Globus pallidus (tissue), 1 donor: ENCODE results near the gene PRPS1L1.

Source experiments
- DNase-seq: peaks from one replicate; pipeline ENCODE4 v3.0.0-alpha.2; 2015; ENCODE audit warnings: low spot score

Gene PRPS1L1

DNA sequence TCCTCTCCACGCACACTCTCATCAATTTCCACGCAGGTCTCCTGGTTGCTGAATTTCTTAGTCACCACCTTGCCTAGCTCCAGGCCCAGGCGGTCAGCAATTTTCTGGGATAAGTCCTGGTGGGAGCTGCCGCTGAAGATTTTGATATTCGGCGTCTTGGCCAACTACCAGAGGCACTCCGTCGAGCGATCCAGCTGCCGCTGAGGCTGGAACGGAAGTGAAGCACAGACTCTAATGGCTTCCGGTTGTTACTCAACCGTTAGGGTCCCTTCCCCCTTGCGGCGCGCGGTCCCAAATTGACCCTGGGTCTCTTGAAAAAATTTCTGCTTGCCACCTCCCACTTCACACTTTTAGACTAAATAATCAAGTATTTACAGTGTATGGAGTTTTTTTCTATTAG, at the start of gene PRPS1L1:
Gene PRPS1L1 (minus strand): TSS at position 219 of the 400 bp plus-strand sequence.
- no peak for DNase-seq

- no peak for DNase-seq
Measured at GRCh38 chr7:18076461-18076860, 48.8 kb upstream of the PRPS1L1 start.

GRCh38 chr7:18068745-18069144, 41.1 kb upstream of the PRPS1L1 start:
- no peak for DNase-seq

DNA sequence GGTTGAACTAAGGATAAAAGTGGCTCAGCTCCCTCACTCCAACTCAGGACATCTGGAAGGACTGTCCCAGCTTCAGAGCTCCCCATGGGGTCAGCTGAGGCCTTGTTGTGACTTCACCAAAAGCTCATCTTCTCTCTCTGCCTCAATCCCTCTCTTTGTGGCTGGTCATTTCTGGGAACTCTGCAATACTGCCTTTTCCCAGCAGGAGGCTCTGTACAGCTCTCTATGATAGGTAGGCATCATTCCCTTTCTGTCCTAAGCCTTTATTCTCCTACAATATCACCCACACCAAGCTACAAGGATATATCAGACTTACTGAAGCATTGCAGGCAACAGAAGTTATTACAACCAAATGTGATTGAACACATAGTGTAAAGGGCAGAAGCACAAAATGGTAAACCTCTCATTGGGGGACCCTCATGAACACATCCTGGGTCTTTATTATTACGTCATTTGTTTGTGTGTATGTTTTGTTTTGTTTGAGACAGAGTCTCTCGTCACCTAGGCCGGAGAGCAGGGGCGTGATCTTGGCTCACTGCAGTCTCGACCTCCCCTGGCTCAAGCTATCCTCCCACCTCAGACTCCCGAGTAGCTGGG, 36.7 kb upstream of the PRPS1L1 start:
- no peak for DNase-seq

- no peak for DNase-seq
Measured at GRCh38 chr7:18063149-18063901, 35.7 kb upstream of the PRPS1L1 start.

DNA sequence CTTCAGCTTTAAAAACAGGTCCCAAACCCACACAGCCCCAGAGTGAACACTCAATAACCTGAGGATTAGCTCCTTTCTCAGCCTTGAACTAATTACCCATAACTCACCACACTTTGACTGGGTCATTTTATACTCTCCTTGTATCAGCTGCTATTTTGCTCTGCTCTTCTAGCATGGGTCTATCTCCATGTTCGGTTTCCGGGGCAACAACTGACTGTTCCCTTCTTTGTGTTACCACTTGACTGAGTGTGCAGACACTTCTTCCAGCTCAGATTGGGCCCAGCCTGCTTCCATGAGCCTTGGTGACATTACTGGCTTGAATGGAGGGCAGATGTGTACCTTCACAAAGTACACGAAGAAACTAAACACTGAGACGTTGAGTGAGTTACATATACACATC, 31.5 kb upstream of the PRPS1L1 start:
- no peak for DNase-seq

DNA sequence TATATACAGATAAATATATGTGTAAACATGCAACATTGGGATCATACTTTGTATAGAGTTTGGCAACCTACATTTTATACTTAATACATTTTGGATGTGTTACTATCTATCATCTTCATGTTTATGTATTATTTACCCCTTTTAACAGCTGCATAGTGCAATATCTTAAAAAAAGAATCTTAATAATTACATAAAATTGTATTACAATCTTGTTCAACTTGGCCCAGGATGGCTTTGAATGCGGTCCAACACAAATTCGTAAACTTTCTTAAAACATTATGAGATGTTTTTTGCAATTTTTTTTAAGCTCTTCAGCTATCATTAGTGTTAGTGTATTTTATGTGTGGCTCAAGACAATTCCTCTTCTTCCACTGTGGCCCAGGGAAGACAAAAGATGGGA, 26.3 kb upstream of the PRPS1L1 start:
- DNase-seq, result no peak

DNA sequence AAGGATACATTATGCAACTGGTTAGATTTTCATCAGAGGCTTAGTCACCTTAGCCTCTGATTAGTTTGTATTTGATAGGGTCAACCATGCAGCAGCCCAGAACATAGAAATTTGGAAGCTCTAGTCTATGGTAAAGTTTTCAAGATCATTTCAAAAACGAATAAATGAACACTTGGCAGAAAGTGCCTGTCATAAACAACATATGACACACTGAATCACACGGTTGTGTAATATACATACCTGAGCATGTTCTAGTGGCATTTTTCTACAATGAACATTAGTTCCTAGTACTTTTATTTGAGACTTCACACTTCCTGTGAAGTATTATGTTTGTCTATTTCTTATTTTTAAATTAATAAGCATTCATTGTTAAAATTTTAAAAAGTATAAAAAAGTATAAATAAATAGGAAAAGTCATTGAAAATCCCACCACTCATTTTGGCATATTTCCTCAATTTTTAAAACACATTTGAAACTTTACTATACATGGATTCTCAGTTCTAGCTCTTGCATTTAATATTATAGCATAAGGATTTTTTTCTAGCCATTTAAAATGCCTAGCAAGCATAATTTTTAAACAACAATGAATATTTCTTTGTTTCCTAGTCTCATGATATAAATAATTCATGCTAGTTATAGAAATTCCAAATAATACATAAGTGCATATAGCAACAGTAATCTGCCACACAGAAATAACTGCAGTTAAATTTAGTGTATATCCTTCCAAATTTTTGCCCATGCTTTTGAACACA, 25.7 kb upstream of the PRPS1L1 start:
- no peak for DNase-seq

DNA sequence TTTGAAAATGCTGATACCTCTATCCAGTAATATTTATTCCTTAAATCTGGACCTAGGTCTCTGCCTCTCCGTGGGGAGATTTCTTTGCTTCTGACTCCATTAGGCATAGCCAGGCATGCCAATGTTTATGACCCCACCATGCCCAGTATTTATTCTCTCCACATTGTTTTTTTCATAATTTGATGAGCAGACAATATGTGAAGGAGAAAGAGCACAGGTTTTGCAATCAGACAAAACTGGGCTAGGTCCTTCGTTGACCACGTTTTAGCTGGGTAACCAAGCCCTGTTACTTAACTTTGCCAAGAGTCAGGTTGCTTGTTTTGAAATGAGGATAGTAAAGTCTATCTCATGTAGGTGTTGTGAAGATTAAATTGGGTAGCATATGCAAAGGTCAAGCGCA, 21.6 kb upstream of the PRPS1L1 start:
- DNase-seq, result no peak

- DNase-seq, result no peak
Measured at GRCh38 chr7:18046601-18047000, 19.0 kb upstream of the PRPS1L1 start.

- DNase-seq, result no peak
Measured at GRCh38 chr7:18045171-18045570, 17.5 kb upstream of the PRPS1L1 start.

- DNase-seq, result no peak
Measured at GRCh38 chr7:18041191-18041590, 13.5 kb upstream of the PRPS1L1 start.

DNA sequence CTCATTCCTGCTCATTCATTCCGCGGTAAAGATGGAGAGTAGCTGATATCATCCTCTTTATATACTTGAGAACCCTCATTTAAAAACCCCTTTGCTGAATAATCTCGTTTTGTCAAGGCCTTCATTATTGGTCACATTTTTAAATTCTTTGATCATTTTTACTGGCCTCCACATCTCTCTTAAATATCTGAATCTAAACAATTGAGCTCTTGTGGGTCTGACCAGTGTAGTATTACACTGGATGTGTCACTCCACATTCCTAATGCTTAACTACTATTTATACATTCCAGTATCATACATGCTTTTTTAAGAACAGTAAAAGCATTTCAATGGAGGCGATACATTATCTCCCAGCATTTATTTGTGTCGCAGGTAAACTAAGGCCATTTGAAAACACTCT, 12.6 kb upstream of the PRPS1L1 start:
- DNase-seq, result no peak

- DNase-seq, result no peak
Measured at GRCh38 chr7:18038382-18038781, 10.7 kb upstream of the PRPS1L1 start.

- DNase-seq, result no peak
Measured at GRCh38 chr7:18037609-18038008, 10.0 kb upstream of the PRPS1L1 start.

DNA sequence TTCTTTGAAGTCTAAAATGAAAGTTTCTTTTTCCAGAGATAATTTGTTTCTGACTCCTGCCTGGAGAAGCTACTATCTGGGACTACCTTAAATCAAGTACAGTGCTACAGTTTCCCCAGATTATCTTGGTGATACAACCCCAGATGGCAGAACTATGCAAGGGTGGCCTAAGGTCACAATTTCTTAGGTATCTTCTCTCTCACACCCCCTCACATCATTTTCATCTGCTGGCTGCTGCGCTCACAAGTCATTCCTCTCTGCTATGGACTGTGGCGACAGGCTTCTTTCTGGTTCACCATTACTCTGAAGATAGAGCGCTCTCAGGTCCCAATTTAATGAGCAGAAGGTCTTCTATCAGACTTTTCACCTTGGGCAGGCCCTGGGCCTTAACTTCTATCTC, 9.1 kb upstream of the PRPS1L1 start:
- no peak for DNase-seq

DNA sequence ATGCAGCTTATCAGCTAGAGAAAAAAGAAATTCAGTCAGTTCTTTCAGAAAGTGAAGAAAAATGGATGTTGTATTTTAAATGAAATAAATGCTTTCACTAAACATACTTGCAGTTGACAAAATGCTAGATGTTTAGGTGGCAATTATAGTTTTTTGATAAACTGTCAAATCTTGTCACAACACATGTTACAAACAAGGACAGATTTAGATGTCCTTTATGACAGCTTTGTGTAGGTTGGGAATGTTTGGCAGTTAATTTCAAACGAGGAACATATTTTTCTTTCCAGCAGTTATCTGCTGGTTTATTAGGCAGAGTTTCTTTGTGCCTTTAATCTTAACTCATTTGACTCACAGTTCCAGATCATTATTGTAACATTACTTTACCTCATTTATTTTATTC, 3.1 kb upstream of the PRPS1L1 start:
- no peak for DNase-seq

DNA sequence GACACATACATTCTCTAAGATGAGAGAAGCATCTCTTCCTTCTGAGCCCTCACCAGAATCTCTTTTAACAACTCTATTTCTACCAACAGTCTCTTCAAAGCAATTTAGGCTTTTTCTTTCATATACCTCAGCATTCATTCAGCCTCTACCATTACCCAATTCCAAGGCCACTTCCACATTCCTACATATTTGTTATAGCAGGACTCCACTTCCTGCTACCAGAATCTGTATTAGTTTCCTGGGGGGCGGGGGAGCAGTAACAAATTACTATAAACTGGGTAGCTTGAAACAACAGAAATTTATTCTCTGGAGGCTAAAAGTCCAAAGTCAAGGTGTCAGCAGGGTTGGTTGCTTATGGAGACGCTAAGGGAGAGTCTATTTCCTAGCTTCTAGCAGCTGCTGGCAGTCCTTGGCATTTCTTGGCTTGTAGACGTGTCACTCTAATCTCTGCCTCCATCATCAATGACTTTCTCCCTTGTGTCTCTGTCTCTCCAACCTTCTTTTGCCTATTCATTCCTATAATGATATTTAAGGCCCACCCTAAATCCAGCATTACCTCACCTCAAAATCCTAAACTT, 7.4 kb downstream of the PRPS1L1 start:
- DNase-seq, result no peak

- DNase-seq, result no peak
Measured at GRCh38 chr7:18019555-18019954, 8.1 kb downstream of the PRPS1L1 start.

GRCh38 chr7:18018296-18019215, 9.1 kb downstream of the PRPS1L1 start:
- DNase-seq, result no peak

GRCh38 chr7:18016547-18017444, 10.8 kb downstream of the PRPS1L1 start:
- DNase-seq, result no peak
